ENCODE data around the gene SMCR8. TPM values are rescaled to one million over a fixed set of nuclear protein-coding genes. Genes with fewer than 3 reads are reported as not detected.

Gene SMCR8
- total and polyA plus RNA-seq, 2 of the 8 experiments (the other 6 are each of a cell fraction or from before 2014, with no cell fraction given) = 6.9 to 18.5 TPM

GRCh38 chr17:18368946-18369345 lies 53.9 kb downstream of the SMCR8 start (continued):
- no peak for TF ChIP-seq CHD7 (IDR thresholded peaks at IDR 0.05; ENCODE audit: insufficient replicate concordance, low read length)
- no peak for TF ChIP-seq ATF2 (IDR thresholded peaks at IDR 0.05; ENCODE audit: low read length)
- no peak for TF ChIP-seq USF2 (IDR thresholded peaks at IDR 0.05; ENCODE audit: low read length)
